Progenitor cell of endocrine pancreas (in vitro differentiated cells): Measurements from ENCODE around the gene BRINP2. TPM values are rescaled to one million over a fixed set of nuclear protein-coding genes. Genes with fewer than 3 reads are reported as not detected.

ENCODE experiments used
- DNase-seq: peaks from one replicate; pipeline ENCODE4 v3.0.0; 2021; ENCODE audit warnings: low spot score; ENCODE audit not compliant: unreplicated experiment
- H3K27ac Mint-ChIP-seq: 2 replicates; pipeline ENCODE4 v1.8.0; 2021; ENCODE audit warnings: mild to moderate bottlenecking, moderate library complexity, mixed read lengths
- H3K27me3 Mint-ChIP-seq: 2 replicates; pipeline ENCODE4 v1.8.0; 2021; ENCODE audit warnings: mixed read lengths
- H3K36me3 Mint-ChIP-seq: 2 replicates; pipeline ENCODE4 v1.8.0; 2022; ENCODE audit warnings: mixed read lengths; ENCODE audit not compliant: insufficient read depth
- H3K4me1 Mint-ChIP-seq: 2 replicates; pipeline ENCODE4 v1.8.0; 2021; ENCODE audit warnings: low read depth, mixed read lengths
- H3K4me3 Mint-ChIP-seq: 2 replicates; pipeline ENCODE4 v1.8.0; 2021; ENCODE audit warnings: low read depth, mild to moderate bottlenecking, moderate library complexity, mixed read lengths
- H3K9me3 Mint-ChIP-seq: 2 replicates; pipeline ENCODE4 v1.8.0; 2021; ENCODE audit warnings: low read depth, mixed read lengths
- total RNA-seq: library from RNA; stranded (reverse); gene quantifications from 2 replicates; pipeline ENCODE4 v1.2.1, GENCODE V29; 2021
- TF ChIP-seq, protein P1 (sequence below): fragments of 200-600 bp; sonication (generic); IDR thresholded peaks from one replicate; pipeline ENCODE4 v1.5.0; 2021; ENCODE audit warnings: antibody characterized with exemption, mild to moderate bottlenecking; ENCODE audit not compliant: unreplicated experiment

The BRINP2 gene
- total RNA-seq, 1 donor from 2014 or later, result 0.41 TPM

DNA sequence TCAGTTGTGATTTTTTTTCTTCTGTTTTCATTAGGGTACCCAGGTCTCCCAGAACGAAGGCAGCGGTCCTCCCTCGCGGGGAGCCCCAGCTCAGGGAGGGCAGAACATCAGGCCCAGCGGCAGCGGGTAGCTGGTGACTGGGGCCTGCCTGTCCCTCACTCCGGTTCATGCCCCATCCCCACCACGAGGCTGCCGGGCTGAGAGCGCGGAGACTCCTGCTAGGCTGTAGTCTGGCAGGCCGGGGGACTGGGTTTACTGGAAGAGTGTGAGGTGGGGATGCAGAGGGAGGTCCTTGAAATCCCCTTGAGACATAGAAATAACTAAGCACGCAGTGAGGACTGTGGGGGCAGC is 10.5 kb downstream of the BRINP2 start:
- H3K36me3 Mint-ChIP-seq, result no peaks in the 10 kb centered on the region
- H3K27ac Mint-ChIP-seq, result no peak overlapping the region
- H3K4me1 Mint-ChIP-seq, result peaks cover 5% of the 10 kb centered on the region
- TF ChIP-seq, protein P1, sequence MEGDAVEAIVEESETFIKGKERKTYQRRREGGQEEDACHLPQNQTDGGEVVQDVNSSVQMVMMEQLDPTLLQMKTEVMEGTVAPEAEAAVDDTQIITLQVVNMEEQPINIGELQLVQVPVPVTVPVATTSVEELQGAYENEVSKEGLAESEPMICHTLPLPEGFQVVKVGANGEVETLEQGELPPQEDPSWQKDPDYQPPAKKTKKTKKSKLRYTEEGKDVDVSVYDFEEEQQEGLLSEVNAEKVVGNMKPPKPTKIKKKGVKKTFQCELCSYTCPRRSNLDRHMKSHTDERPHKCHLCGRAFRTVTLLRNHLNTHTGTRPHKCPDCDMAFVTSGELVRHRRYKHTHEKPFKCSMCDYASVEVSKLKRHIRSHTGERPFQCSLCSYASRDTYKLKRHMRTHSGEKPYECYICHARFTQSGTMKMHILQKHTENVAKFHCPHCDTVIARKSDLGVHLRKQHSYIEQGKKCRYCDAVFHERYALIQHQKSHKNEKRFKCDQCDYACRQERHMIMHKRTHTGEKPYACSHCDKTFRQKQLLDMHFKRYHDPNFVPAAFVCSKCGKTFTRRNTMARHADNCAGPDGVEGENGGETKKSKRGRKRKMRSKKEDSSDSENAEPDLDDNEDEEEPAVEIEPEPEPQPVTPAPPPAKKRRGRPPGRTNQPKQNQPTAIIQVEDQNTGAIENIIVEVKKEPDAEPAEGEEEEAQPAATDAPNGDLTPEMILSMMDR, result no peak
- no peak for DNase-seq
- peak overlapping the region; percentile 40 for H3K4me3 Mint-ChIP-seq
- peaks cover 77% of the 10 kb centered on the region for H3K27me3 Mint-ChIP-seq
- H3K9me3 Mint-ChIP-seq, result no peaks in the 10 kb centered on the region

DNA sequence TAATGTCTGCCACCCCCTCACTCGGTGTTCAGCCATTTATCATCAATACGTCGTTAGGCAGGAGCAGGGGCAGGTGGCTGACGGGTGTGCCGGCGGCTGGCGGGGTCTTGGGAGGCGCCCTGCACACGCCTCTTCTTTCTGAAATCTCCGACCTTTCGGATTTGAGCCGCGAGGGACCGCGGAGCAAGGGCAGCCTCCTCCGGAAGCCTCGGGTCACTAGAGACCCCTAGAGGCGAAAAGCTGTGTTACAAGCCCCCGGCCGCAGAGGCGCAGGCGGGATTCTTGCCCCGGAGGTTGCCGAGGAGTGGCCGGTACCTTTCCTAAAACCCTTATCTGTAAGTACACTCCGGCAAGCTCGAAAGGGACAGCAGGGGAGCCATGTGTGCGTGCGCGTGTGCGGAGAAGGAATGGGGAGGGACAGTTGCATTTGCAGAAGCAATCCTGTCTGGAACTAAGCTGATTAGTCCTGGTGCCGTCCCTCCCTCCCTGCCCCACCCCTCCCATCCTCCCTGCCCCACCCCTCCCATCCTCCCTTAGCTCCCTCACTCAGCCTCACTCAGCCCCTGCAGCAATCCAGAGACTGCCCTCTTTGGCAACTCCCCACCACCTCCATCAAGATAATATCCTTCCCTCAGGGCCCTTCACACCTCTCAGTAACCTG is 11.0 kb downstream of the BRINP2 start:
- Mint-ChIP-seq H3K36me3 (no peaks in the 10 kb centered on the region), H3K4me3 (peak overlapping the region; percentile 40), H3K27ac (no peak overlapping the region), H3K27me3 (peaks cover 73% of the 10 kb centered on the region), H3K4me1 (peaks cover 5% of the 10 kb centered on the region), H3K9me3 (no peaks in the 10 kb centered on the region)
- DNase-seq, result peak; percentile 71
- TF ChIP-seq, protein P1, result peak; percentile 92

GRCh38 chr1:177183836-177184235 is 13.1 kb downstream of the BRINP2 start:
- TF ChIP-seq, protein P1, result no peak
- Mint-ChIP-seq H3K36me3 (no peaks in the 10 kb centered on the region), H3K4me1 (peaks cover 5% of the 10 kb centered on the region), H3K27me3 (peaks cover 61% of the 10 kb centered on the region), H3K4me3 (no peak overlapping the region), H3K27ac (no peak overlapping the region), H3K9me3 (no peaks in the 10 kb centered on the region)
- no peak for DNase-seq

- no peak for DNase-seq
- H3K27ac Mint-ChIP-seq, result no peak overlapping the region
- TF ChIP-seq, protein P1, result peak; percentile 57
- no peak overlapping the region for H3K4me3 Mint-ChIP-seq
- H3K27me3 Mint-ChIP-seq, result peaks cover 53% of the 10 kb centered on the region
- no peaks in the 10 kb centered on the region for H3K9me3 Mint-ChIP-seq
- H3K36me3 Mint-ChIP-seq, result no peaks in the 10 kb centered on the region
- peaks cover 5% of the 10 kb centered on the region for H3K4me1 Mint-ChIP-seq
Observed at GRCh38 chr1:177185209-177185608, 14.5 kb downstream of the BRINP2 start.

- H3K27ac Mint-ChIP-seq, result no peak overlapping the region
- peaks cover 4% of the 10 kb centered on the region for H3K4me1 Mint-ChIP-seq
- TF ChIP-seq, protein P1, result no peak
- H3K4me3 Mint-ChIP-seq, result no peak overlapping the region
- H3K36me3 Mint-ChIP-seq, result no peaks in the 10 kb centered on the region
- no peaks in the 10 kb centered on the region for H3K9me3 Mint-ChIP-seq
- peaks cover 45% of the 10 kb centered on the region for H3K27me3 Mint-ChIP-seq
- no peak for DNase-seq
Observed at GRCh38 chr1:177186639-177187038, 15.9 kb downstream of the BRINP2 start.
